ENCODE results near the gene CNGB1.

DNA sequence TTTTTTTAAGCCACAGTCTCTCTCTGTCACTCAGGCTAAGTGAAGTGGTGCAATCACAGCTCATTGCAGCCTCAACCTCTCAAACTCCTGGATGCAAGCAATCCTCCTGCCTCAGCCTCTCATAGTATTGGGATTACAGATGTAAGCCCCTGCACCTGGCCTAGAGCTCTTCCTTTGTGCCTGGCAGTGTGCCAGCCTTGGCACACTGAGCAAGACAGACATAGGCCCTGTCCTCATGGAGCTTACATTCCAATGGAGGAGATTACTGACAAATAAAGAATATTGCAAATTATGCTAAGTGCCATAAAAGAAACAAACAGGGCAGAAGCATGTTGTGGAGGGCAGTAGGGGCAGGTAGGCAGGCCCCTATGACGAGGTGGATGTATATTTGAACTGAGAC lies 920 bp upstream of the CNGB1 start:
- TF ChIP-seq EP300 (IDR thresholded peaks at IDR 0.05): no peak
- TF ChIP-seq, protein P1, sequence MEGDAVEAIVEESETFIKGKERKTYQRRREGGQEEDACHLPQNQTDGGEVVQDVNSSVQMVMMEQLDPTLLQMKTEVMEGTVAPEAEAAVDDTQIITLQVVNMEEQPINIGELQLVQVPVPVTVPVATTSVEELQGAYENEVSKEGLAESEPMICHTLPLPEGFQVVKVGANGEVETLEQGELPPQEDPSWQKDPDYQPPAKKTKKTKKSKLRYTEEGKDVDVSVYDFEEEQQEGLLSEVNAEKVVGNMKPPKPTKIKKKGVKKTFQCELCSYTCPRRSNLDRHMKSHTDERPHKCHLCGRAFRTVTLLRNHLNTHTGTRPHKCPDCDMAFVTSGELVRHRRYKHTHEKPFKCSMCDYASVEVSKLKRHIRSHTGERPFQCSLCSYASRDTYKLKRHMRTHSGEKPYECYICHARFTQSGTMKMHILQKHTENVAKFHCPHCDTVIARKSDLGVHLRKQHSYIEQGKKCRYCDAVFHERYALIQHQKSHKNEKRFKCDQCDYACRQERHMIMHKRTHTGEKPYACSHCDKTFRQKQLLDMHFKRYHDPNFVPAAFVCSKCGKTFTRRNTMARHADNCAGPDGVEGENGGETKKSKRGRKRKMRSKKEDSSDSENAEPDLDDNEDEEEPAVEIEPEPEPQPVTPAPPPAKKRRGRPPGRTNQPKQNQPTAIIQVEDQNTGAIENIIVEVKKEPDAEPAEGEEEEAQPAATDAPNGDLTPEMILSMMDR (IDR thresholded peaks at IDR 0.05): no peak
